ENCODE results near the gene KLHDC9. TPM values are rescaled to one million over a fixed set of nuclear protein-coding genes. Genes with fewer than 3 reads are reported as not detected.

KLHDC9 gene
- total and polyA plus RNA-seq, 7 donors: 0.34 to 5.9 (median 2.7) TPM

DNA sequence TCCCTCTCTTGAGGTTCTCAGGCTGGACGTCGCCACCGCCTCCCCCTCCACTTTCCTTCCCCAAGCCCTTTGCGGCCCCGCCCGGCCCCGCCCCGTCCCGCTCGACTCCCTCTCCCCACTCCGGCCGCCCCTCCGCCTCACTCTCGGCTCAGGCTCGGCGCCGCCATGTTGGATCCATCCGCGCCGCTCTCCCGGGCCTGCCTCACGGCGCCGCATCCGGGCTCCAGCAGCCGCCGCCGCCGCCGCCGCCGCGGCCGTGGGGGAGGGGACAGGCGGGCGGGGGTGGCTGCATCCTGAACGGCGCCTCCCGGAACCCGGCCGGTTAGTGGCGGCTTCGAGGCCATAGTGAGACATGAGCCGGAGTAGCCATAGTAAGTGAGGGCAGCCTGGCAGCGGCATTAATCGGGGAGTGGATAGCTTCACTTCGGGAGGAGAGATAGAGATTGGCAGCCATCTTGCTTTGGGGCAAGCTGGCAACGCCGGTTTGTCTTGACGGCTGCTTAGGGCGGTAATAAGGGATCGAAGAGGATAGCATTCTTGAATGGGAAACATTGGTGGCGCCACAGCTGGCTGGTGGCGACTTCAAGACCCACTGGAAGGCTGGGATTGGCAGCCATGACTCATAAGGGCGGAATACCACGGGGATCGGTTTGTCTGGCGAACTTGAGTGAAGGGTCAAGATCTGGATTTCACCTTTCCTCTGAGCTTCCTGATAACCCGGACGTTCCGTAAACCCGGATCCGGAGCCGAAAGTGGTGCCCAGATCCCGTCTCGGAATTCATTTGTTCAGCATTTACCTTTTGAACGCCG lies 34.5 kb downstream of the KLHDC9 start, which contains the start of gene DEDD:
Gene DEDD (minus strand): TSS at position 258 of the 810 bp plus-strand sequence. CDS start 8,205 bp downstream, outside the sequence.
- no peaks in the 10 kb centered on the region for H3K27me3 ChIP-seq (ENCODE audit: insufficient read depth in 3 of 3, low read length in 2 of 3)
- TF ChIP-seq, protein P1, sequence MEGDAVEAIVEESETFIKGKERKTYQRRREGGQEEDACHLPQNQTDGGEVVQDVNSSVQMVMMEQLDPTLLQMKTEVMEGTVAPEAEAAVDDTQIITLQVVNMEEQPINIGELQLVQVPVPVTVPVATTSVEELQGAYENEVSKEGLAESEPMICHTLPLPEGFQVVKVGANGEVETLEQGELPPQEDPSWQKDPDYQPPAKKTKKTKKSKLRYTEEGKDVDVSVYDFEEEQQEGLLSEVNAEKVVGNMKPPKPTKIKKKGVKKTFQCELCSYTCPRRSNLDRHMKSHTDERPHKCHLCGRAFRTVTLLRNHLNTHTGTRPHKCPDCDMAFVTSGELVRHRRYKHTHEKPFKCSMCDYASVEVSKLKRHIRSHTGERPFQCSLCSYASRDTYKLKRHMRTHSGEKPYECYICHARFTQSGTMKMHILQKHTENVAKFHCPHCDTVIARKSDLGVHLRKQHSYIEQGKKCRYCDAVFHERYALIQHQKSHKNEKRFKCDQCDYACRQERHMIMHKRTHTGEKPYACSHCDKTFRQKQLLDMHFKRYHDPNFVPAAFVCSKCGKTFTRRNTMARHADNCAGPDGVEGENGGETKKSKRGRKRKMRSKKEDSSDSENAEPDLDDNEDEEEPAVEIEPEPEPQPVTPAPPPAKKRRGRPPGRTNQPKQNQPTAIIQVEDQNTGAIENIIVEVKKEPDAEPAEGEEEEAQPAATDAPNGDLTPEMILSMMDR (IDR thresholded peaks at IDR 0.05): no peak
- H3K27ac ChIP-seq: peak within 1 kb of the TSS; percentile 92
- intact Hi-C loops (cut with DNase I): loop anchor here (1.0 to 5.0 kb wide), 3 partner anchors 22 to 85 kb away; partner anchors contain the start of genes B4GALT3 (in 1 of the 2) and USF1 (in 1 of the 2)
- peak within 1 kb of the TSS; percentile 71 for H3K4me3 ChIP-seq
- ATAC-seq (peak; percentile 94 to 96 (median 95)), DNase-seq (peak; percentile 95 to 98)
- H3K36me3 ChIP-seq (ENCODE audit: insufficient read depth in 1 of 2, low read depth in 1 of 2): peaks cover 9 to 31% of the 10 kb centered on the region in 2 donors
- H3K4me1 ChIP-seq: peaks cover 52% of the 10 kb centered on the region
- no peaks in the 10 kb centered on the region for H3K9me3 ChIP-seq
- 0% methylated on average over 43 to 68 of the region's 68 CpGs for WGBS, 3 donors

- ATAC-seq (no peak), DNase-seq (no peak)
- H3K4me1 ChIP-seq: peaks cover 52% of the 10 kb centered on the region
- no peaks in the 10 kb centered on the region for H3K27me3 ChIP-seq (ENCODE audit: insufficient read depth in 3 of 3, low read length in 2 of 3)
- H3K9me3 ChIP-seq: no peaks in the 10 kb centered on the region
- peak overlapping the region; percentile 71 for H3K4me3 ChIP-seq
- H3K36me3 ChIP-seq (ENCODE audit: insufficient read depth in 1 of 2, low read depth in 1 of 2): peaks cover 7 to 24% of the 10 kb centered on the region in 2 donors
- peak overlapping the region; percentile 92 for H3K27ac ChIP-seq
- WGBS, 3 donors: 4 to 6% (median 5%) methylated on average over 11 of the region's 11 CpGs
- TF ChIP-seq, protein P1 (IDR thresholded peaks at IDR 0.05): no peak
- intact Hi-C loops (cut with DNase I): loop anchor here (2.0 to 5.0 kb wide), 2 partner anchors 22 to 86 kb away; partner anchors contain the start of gene USF1 (in 1 of the 2)
These were observed 35.1 kb downstream of the KLHDC9 start for GRCh38 chr1:161133220-161133740.

DNA sequence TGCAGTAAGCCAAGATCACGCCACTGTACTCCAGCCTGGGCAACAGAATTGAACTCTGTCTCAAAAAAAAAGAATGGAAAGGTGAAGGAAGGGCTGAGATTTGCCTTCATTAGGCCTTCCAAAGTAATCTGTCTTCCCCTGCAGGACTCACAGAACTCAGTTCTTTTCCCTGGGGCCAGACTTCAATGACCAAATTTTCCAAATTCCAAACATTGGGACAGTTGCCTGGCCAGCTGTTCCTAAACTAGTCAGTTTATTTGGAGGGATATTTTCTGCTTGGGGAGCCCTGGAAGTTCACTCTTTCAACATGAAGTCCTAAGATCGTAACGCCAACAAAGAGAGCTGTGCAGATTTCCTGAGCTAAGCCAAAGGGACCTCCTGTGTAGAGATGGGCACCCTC lies 39.7 kb downstream of the KLHDC9 start:
- H3K27me3 ChIP-seq (ENCODE audit: insufficient read depth in 3 of 3, low read length in 2 of 3): no peaks in the 10 kb centered on the region
- no peak for ATAC-seq
- H3K4me1 ChIP-seq: peaks cover 23% of the 10 kb centered on the region
- no peak overlapping the region for H3K4me3 ChIP-seq
- H3K9me3 ChIP-seq: no peaks in the 10 kb centered on the region
- H3K27ac ChIP-seq: no peak overlapping the region
- 51 to 63% (median 51%) methylated on average over 3 of the region's 3 CpGs for WGBS, 3 donors
- TF ChIP-seq, protein P1 (IDR thresholded peaks at IDR 0.05): no peak
- H3K36me3 ChIP-seq (ENCODE audit: insufficient read depth in 1 of 2, low read depth in 1 of 2): no peaks in the 10 kb centered on the region
- DNase-seq: no peak
- intact Hi-C loops (cut with DNase I): loop anchor here in 1 of 2 donors (5.0 kb wide), 2 partner anchors 66 to 141 kb away; no protein-coding TSS in a partner anchor

GRCh38 chr1:161138431-161138830 lies 40.3 kb downstream of the KLHDC9 start:
- WGBS, 3 donors: 81 to 83% (median 83%) methylated on average over 1 of the region's 1 CpG
- H3K4me3 ChIP-seq: no peak overlapping the region
- ATAC-seq: no peak
- no peaks in the 10 kb centered on the region for H3K36me3 ChIP-seq (ENCODE audit: insufficient read depth in 1 of 2, low read depth in 1 of 2)
- no peaks in the 10 kb centered on the region for H3K27me3 ChIP-seq (ENCODE audit: insufficient read depth in 3 of 3, low read length in 2 of 3)
- intact Hi-C loops (cut with DNase I): loop anchor here in 1 of 2 donors (5.0 kb wide), 2 partner anchors 66 to 141 kb away; no protein-coding TSS in a partner anchor
- H3K9me3 ChIP-seq: no peaks in the 10 kb centered on the region
- peaks cover 23% of the 10 kb centered on the region for H3K4me1 ChIP-seq
- no peak for DNase-seq
- TF ChIP-seq, protein P1 (IDR thresholded peaks at IDR 0.05): no peak
- no peak overlapping the region for H3K27ac ChIP-seq

All from psoas muscle (tissue), 8 donors.